ENCODE results near the gene LSS. TPM values are rescaled to one million over a fixed set of nuclear protein-coding genes. Genes with fewer than 3 reads are reported as not detected.

Gene LSS
- total and polyA plus RNA-seq, 2 of the 4 experiments (the other 2 are of a cell fraction) = 43.4 to 58.1 TPM

DNA sequence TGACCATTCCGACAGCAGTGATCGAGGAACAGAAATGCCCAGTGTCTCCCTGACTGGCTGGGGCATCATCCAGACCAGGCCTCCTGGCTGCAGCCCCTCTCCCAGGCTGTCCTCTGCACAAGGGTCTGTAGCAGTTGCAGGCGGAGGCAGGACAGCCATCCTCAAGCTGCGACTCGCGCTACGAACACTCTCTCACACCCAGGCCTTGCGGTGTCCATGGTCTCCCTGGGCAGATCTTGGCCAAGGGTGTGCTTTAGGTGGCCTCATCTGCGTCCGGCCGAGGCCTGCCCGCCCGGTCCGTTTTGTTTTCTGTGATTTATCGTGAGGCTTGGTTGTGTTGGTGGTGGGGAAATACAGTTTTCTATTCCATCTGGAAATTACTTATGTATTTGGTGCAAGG lies 88.9 kb downstream of the LSS start:
- no peak overlapping the region for H2BK15ac ChIP-seq (ENCODE audit: low read depth, low read length)
- intact Hi-C loops (cut with micrococcal nuclease) = no loop called here

More for the DNA sequence above, 88.9 kb downstream of the LSS start:
- WGBS, 2 experiments (ENCODE audit: extremely low coverage in 2 of 2, insufficient read length in 1 of 2) = 83% methylated on average over 2 of the region's 15 CpGs; no CpG with 5 or more reads in 1 of the 2 experiments
- in situ Hi-C loops (cut with MboI; ENCODE audit: low sequenced_read_pairs) = no loop called here
- no peak overlapping the region for H4K5ac ChIP-seq (ENCODE audit: low read depth, low read length)
- no peak overlapping the region for H3K4me3 ChIP-seq (ENCODE audit: insufficient read depth, low read depth, low read length)
- H3K9ac ChIP-seq (ENCODE audit: low read depth, low read length) = no peak overlapping the region
- H2BK5ac ChIP-seq (ENCODE audit: low read depth, low read length, poor library complexity, severe bottlenecking) = no peak overlapping the region
- POLR2A ChIA-PET (ENCODE audit: unreplicated experiment) = no interaction called here
- H4K91ac ChIP-seq (ENCODE audit: insufficient read depth, low read depth, low read length) = no peak overlapping the region
- no peaks in the 10 kb centered on the region for H3K36me3 ChIP-seq (ENCODE audit: control insufficient read depth, insufficient read depth, low read length)
- H2AK9ac ChIP-seq (replicated peaks; ENCODE audit: low read depth, low read length, poor library complexity) = no peak overlapping the region
- TF ChIP-seq NFE2L2 (IDR thresholded peaks at IDR 0.05; ENCODE audit: low read depth, low read length) (no peak), CEBPB (IDR thresholded peaks at IDR 0.05; ENCODE audit: low read depth, low read length) (no peak), RFX5 (IDR thresholded peaks at IDR 0.05; ENCODE audit: low read depth, low read length) (no peak), POLR2A (IDR thresholded peaks at IDR 0.05; ENCODE audit: low read depth, low read length) (no peak), MXI1 (IDR thresholded peaks at IDR 0.05; ENCODE audit: borderline replicate concordance, low read depth, low read length) (no peak), CHD1 (IDR thresholded peaks at IDR 0.05; ENCODE audit: low read depth, low read length) (no peak), MAZ (IDR thresholded peaks at IDR 0.05; ENCODE audit: borderline replicate concordance, low read depth, low read length) (no peak), FOS (IDR thresholded peaks at IDR 0.05; ENCODE audit: low read depth, low read length) (no peak), RAD21 (IDR thresholded peaks at IDR 0.05; ENCODE audit: low read length) (no peak), RCOR1 (IDR thresholded peaks at IDR 0.05; ENCODE audit: insufficient replicate concordance, low read length) (no peak)
- TF ChIP-seq, protein P1, sequence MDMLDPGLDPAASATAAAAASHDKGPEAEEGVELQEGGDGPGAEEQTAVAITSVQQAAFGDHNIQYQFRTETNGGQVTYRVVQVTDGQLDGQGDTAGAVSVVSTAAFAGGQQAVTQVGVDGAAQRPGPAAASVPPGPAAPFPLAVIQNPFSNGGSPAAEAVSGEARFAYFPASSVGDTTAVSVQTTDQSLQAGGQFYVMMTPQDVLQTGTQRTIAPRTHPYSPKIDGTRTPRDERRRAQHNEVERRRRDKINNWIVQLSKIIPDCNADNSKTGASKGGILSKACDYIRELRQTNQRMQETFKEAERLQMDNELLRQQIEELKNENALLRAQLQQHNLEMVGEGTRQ (IDR thresholded peaks at IDR 0.05; ENCODE audit: low read depth, low read length) = no peak
- TF ChIP-seq, protein P2, sequence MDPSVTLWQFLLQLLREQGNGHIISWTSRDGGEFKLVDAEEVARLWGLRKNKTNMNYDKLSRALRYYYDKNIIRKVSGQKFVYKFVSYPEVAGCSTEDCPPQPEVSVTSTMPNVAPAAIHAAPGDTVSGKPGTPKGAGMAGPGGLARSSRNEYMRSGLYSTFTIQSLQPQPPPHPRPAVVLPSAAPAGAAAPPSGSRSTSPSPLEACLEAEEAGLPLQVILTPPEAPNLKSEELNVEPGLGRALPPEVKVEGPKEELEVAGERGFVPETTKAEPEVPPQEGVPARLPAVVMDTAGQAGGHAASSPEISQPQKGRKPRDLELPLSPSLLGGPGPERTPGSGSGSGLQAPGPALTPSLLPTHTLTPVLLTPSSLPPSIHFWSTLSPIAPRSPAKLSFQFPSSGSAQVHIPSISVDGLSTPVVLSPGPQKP (IDR thresholded peaks at IDR 0.05; ENCODE audit: borderline replicate concordance, low read depth, low read length) = no peak
- TF ChIP-seq, protein P3, sequence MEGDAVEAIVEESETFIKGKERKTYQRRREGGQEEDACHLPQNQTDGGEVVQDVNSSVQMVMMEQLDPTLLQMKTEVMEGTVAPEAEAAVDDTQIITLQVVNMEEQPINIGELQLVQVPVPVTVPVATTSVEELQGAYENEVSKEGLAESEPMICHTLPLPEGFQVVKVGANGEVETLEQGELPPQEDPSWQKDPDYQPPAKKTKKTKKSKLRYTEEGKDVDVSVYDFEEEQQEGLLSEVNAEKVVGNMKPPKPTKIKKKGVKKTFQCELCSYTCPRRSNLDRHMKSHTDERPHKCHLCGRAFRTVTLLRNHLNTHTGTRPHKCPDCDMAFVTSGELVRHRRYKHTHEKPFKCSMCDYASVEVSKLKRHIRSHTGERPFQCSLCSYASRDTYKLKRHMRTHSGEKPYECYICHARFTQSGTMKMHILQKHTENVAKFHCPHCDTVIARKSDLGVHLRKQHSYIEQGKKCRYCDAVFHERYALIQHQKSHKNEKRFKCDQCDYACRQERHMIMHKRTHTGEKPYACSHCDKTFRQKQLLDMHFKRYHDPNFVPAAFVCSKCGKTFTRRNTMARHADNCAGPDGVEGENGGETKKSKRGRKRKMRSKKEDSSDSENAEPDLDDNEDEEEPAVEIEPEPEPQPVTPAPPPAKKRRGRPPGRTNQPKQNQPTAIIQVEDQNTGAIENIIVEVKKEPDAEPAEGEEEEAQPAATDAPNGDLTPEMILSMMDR (conservative IDR thresholded peaks at IDR 0.05; ENCODE audit: low read depth, low read length) = no peak
- H4K20me1 ChIP-seq (ENCODE audit: insufficient read depth, low read length) = peaks cover 7% of the 10 kb centered on the region; the same call in 1 of the 2 replicates
- H3K9me1 ChIP-seq (ENCODE audit: insufficient read depth, low read length) = no peaks in the 10 kb centered on the region
- no peak overlapping the region for H3K4ac ChIP-seq (ENCODE audit: low read depth, low read length)
- H3K56ac ChIP-seq (ENCODE audit: extremely low read depth, insufficient read depth, low read length) = no peak overlapping the region
- H3K14ac ChIP-seq (replicated peaks; ENCODE audit: low read depth, low read length) = no peak overlapping the region
- H2BK120ac ChIP-seq (ENCODE audit: low read depth, low read length) = no peak overlapping the region
- no peak overlapping the region for H3K27ac ChIP-seq (ENCODE audit: insufficient read depth, low read length)
- H2AK5ac ChIP-seq (ENCODE audit: low read depth, low read length) = no peak overlapping the region
- H3K4me1 ChIP-seq (ENCODE audit: control insufficient read depth, insufficient read depth, low read length) = 0 out of 2 replicates have a peak, but pooled peaks cover 2% of the 10 kb centered on the region
- no peak for ATAC-seq (ENCODE audit: low read depth)
- CTCF ChIA-PET = no interaction called here
- H2BK20ac ChIP-seq (ENCODE audit: low read depth, low read length) = no peak overlapping the region
- DNase-seq = no peak
- no peak overlapping the region for H2AFZ ChIP-seq (replicated peaks; ENCODE audit: low read length, poor library complexity)
- H3K4me2 ChIP-seq (ENCODE audit: low read depth, low read length) = no peak overlapping the region
- no peak overlapping the region for H3K18ac ChIP-seq (ENCODE audit: low read depth, low read length)
- H3K27me3 ChIP-seq (ENCODE audit: control insufficient read depth, insufficient read depth, low read length) = no peaks in the 10 kb centered on the region
- no TSS peak for BruUV-seq (replicated peaks)
- dilution Hi-C loops (cut with HindIII; ENCODE audit: low sequenced_read_pairs, unreplicated experiment) = no loop called here
- no peak overlapping the region for H4K8ac ChIP-seq (ENCODE audit: low read depth in 2 of 2, low read length in 2 of 2)
- no peaks in the 10 kb centered on the region for H3K79me1 ChIP-seq (ENCODE audit: low read depth in 1 of 2, low read length in 2 of 2)
- no peaks in the 10 kb centered on the region for H3K9me3 ChIP-seq (ENCODE audit: control insufficient read depth, insufficient read depth, low read length)
- H3K23ac ChIP-seq (ENCODE audit: low read depth, low read length) = no peak overlapping the region
